ENCODE results near the gene SUCLA2.

DNA sequence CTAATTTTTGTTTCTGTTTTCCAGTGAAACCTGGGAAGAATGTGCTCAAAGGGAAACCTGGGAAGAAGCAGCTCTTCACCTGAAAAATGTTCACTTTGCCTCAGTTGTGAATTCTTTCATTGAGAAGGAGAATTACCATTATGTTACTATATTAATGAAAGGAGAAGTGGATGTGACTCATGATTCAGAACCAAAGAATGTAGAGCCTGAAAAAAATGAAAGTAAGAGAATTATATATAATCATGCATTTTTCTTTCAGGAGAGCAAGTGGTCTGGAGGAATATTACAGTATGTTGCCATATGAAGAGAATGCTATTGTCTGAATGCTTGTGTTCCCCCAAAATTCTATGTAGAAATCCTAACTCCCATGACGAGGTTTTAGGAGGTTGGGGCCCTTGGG is 39.8 kb upstream of the SUCLA2 start:
- TF ChIP-seq, protein P1, sequence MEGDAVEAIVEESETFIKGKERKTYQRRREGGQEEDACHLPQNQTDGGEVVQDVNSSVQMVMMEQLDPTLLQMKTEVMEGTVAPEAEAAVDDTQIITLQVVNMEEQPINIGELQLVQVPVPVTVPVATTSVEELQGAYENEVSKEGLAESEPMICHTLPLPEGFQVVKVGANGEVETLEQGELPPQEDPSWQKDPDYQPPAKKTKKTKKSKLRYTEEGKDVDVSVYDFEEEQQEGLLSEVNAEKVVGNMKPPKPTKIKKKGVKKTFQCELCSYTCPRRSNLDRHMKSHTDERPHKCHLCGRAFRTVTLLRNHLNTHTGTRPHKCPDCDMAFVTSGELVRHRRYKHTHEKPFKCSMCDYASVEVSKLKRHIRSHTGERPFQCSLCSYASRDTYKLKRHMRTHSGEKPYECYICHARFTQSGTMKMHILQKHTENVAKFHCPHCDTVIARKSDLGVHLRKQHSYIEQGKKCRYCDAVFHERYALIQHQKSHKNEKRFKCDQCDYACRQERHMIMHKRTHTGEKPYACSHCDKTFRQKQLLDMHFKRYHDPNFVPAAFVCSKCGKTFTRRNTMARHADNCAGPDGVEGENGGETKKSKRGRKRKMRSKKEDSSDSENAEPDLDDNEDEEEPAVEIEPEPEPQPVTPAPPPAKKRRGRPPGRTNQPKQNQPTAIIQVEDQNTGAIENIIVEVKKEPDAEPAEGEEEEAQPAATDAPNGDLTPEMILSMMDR (IDR thresholded peaks at IDR 0.05), result no peak
- TF ChIP-seq POLR2A (IDR thresholded peaks at IDR 0.05), result no peak

All from adrenal gland (tissue), 5 donors.